Lower leg skin (tissue), 4 donors: ENCODE measurements around the gene CACNB3. TPM values are rescaled to one million over a fixed set of nuclear protein-coding genes. Genes with fewer than 3 reads are reported as not detected.

Source experiments
- DNase-seq, 2 donors: peaks; one replicate each; pipeline ENCODE4 v3.0.0-alpha.2; 2019; ENCODE audit warnings: low spot score in 2 of 2
- H3K4me3 ChIP-seq: fragments of 200-600 bp; sonication (generic); 2 replicates; pipeline ENCODE4 v1.5.1; 2017; ENCODE audit warnings: mild to moderate bottlenecking, low read depth; ENCODE audit not compliant: poor library complexity, severe bottlenecking
- POLR2A ChIP-seq, 2 donors: fragments of 450-650 bp; IDR thresholded peaks; one replicate each; pipeline ENCODE4 v1.6.1; 2016 to 2017; ENCODE audit warnings: antibody characterized with exemption in 2 of 2, mild to moderate bottlenecking in 1 of 2, moderate library complexity in 1 of 2
- WGBS, 2 donors: methylation state at CpG; one replicate each; pipeline ENCODE4 v1.1.5; 2018; 5-methylcytosine and 5-hydroxymethylcytosine counted together
- intact Hi-C: fragments of 100-400 bp; cut with DNase I; formaldehyde crosslinking; loops from one replicate; pipeline ENCODE4 v1.15.0; 2023; ENCODE audit warnings: low total_unique reads
- total RNA-seq, 4 donors: library from RNA; depleted of rRNA; stranded (reverse); fragments of >200 nt; gene quantifications; one replicate each; pipeline ENCODE4 v1.1.0, GENCODE V29; 2016
- TF ChIP-seq, protein P1 (sequence below), 3 donors: fragments of 450-650 bp; IDR thresholded peaks; one replicate each; pipeline ENCODE4 v1.5.1; 2016; ENCODE audit warnings: antibody characterized with exemption in 3 of 3, mild to moderate bottlenecking in 3 of 3, moderate library complexity in 2 of 3

CACNB3 gene
- total RNA-seq, 4 donors from 2014 or later: 8.4 to 15.3 (median 9.5) TPM

DNA sequence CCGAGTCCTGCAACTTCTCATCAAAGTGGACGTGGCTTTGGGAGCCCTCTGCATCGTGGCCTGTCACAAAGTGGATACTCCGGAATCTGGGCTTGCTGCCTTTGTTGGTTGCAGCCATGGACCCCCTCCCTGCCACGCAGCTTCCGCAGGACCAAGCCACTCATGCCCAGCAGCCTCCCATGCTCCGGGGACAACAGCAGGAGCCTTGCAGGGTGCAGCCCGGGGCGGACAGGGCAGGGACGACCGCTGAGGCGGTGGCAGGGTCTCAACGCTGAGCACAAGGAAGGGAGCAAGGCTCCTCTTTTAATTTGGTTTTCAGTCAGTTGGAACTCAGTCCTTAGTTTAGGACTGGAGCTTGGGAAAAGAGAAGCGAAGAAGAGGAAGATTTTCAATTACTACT is 17.3 kb upstream of the CACNB3 start:
- intact Hi-C loops: no loop called here
- 87 to 90% methylated on average over 8 to 14 of the region's 14 CpGs for WGBS, 2 donors
- no peak overlapping the region for H3K4me3 ChIP-seq
- TF ChIP-seq, protein P1, sequence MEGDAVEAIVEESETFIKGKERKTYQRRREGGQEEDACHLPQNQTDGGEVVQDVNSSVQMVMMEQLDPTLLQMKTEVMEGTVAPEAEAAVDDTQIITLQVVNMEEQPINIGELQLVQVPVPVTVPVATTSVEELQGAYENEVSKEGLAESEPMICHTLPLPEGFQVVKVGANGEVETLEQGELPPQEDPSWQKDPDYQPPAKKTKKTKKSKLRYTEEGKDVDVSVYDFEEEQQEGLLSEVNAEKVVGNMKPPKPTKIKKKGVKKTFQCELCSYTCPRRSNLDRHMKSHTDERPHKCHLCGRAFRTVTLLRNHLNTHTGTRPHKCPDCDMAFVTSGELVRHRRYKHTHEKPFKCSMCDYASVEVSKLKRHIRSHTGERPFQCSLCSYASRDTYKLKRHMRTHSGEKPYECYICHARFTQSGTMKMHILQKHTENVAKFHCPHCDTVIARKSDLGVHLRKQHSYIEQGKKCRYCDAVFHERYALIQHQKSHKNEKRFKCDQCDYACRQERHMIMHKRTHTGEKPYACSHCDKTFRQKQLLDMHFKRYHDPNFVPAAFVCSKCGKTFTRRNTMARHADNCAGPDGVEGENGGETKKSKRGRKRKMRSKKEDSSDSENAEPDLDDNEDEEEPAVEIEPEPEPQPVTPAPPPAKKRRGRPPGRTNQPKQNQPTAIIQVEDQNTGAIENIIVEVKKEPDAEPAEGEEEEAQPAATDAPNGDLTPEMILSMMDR (IDR thresholded peaks at IDR 0.05): no peak
- no peak for TF ChIP-seq POLR2A (IDR thresholded peaks at IDR 0.05)
- DNase-seq: no peak

DNA sequence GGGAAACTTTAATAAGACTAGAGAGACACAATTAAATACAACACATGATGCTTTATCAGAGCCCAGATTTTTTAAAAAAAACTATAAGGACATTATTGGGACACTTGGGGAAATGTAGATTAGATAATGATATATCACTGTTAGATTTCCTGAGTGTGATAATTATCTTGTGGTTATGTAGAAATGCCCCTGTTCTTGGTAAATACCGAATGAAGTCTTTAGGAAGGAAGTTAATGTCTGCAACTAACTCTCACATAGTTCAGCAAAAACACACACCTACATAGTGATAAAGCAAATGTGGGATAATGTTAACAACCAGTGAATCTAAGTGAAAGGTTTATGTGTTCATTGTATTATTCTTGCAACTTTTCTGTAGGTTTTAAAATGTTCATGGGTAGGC is 14.6 kb upstream of the CACNB3 start:
- no peak for TF ChIP-seq POLR2A (IDR thresholded peaks at IDR 0.05)
- TF ChIP-seq, protein P1 (IDR thresholded peaks at IDR 0.05): no peak
- intact Hi-C loops: no loop called here
- WGBS, 2 donors: 54 to 55% methylated on average over 1 of the region's 1 CpG

DNA sequence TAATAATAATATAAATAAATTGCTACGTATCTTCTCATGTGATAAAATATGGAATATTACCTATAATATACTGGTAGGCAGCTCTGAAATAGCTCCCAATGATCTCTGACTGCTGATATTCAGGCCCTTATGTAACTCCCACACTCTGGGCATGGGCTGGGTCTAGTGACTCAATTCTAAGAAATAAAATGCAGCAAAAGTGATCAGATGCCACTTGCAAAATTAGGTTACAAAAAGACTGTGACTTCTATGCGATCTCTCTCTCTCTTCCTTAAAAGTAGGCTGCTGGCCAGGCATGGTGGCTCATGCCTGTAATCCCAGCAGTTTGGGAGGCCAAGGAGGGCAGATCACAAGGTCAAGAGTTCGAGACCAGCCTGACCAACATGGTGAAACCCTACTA is 10.3 kb upstream of the CACNB3 start:
- DNase-seq: no peak
- WGBS, 2 donors: 91 to 92% methylated on average over 3 of the region's 3 CpGs
- intact Hi-C loops: no loop called here
- no peak overlapping the region for H3K4me3 ChIP-seq
- no peak for TF ChIP-seq POLR2A (IDR thresholded peaks at IDR 0.05)
- TF ChIP-seq, protein P1 (IDR thresholded peaks at IDR 0.05): no peak

More for the DNA sequence above, 14.6 kb upstream of the CACNB3 start:
- no peak for DNase-seq
- no peak overlapping the region for H3K4me3 ChIP-seq

DNA sequence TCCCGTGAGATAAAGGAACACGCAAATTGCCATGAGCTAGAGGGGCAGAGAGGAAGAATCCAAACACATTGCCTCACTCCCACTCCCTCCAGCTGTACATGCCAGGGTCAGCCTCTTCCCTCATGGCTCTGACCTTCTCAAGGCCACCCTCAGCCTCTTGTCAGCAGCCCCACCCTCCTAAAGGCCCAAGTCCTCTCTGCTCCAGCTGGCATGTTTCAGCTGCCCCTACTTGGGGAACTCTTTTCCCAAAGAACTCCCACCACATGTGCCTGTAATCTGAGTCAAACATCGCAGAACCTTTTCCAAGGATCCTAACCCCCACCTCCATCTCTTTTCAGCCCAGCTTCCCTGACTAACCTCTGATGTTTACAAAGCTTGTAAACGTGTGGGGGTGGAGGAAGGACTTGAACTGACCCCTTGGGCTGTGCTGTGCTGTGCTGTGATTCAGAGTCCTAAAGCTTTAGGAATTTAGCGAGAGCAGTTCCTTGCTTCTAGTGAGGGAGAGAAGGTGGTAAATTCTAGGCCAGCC is 7.3 kb upstream of the CACNB3 start:
- no peak overlapping the region for H3K4me3 ChIP-seq
- TF ChIP-seq POLR2A (IDR thresholded peaks at IDR 0.05): no peak
- TF ChIP-seq, protein P1 (IDR thresholded peaks at IDR 0.05): no peak
- WGBS, 2 donors: 67 to 68% methylated on average over 5 of the region's 5 CpGs
- no peak for DNase-seq
- intact Hi-C loops: no loop called here

DNA sequence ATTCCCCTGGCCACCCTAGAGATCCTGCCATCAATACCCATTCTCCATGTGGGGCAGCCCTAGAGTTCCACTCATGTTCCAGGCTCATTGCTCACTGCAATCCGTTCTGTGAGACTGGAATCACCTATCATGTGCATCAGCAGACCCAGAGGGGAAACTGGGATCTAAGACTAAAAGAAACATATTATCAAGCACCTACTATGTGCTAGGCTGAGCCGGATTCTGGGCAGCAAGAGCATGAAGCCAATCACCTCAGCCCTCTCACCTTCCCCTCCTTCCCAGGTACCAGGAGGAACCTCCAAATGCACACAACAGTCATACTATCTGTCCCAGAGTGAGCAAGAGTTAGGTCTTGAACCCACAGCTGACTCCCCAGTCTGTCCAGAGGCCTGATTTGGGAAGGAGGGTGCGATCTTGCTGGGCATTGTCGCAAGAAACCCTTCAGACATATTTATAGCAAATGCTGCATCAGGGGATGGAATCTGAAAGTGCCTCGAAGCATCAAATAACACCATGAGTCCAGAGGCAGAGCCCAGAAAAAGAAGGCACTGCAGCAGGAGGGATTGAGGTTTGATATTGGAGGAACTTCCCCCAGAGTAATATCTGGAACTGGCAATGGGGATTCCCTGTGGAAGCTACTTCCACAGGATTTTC is 6.7 kb upstream of the CACNB3 start:
- no peak for TF ChIP-seq POLR2A (IDR thresholded peaks at IDR 0.05)
- TF ChIP-seq, protein P1 (IDR thresholded peaks at IDR 0.05): no peak
- 69 to 87% methylated on average over 5 of the region's 5 CpGs for WGBS, 2 donors

DNA sequence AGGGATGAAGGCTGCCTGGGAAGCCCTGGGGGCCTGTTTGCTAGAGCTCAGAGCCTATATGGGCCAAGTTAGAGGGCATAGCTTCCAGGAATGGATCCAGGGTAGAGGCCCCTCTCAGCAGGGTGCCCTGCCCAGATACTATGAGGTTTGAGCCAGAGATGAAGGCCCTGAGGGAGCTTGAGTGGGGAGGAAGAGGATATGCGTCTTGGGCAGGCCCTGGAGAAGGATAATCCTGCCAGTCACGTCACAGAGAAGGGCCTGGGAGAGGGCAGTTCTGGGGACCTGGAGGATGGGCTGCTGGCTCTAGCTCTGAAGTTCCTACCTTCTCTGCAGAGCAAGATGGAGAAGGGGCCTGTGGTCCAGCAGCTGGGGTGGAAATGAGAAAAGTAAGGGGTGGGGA is 5.9 kb upstream of the CACNB3 start:
- WGBS, 2 donors: 25 to 56% methylated on average over 2 of the region's 2 CpGs

More for the DNA sequence above, 6.7 kb upstream of the CACNB3 start:
- no peak for DNase-seq
- intact Hi-C loops: no loop called here
- no peak overlapping the region for H3K4me3 ChIP-seq

More for the DNA sequence above, 5.9 kb upstream of the CACNB3 start:
- TF ChIP-seq, protein P1 (IDR thresholded peaks at IDR 0.05): no peak
- no peak for TF ChIP-seq POLR2A (IDR thresholded peaks at IDR 0.05)
- H3K4me3 ChIP-seq: no peak overlapping the region
- DNase-seq: no peak
- intact Hi-C loops: no loop called here
